H9 (cell line): ENCODE measurements around the gene SMIM26. TPM values are rescaled to one million over a fixed set of nuclear protein-coding genes. Genes with fewer than 3 reads are reported as not detected.

ENCODE experiments used
- DNase-seq: peaks from one replicate; pipeline ENCODE4 v3.0.0-alpha.2; 2017
- H2AFZ ChIP-seq: one replicate; pipeline ENCODE4 v1.6.1; 2013; ENCODE audit warnings: mild to moderate bottlenecking, low read length, control low read depth, moderate library complexity
- H2AK5ac ChIP-seq: 2 replicates; pipeline ENCODE4 v1.6.1; 2013; ENCODE audit warnings: low read length, control low read depth, mixed read lengths; ENCODE audit not compliant: insufficient read length
- H2BK120ac ChIP-seq: one replicate; pipeline ENCODE4 v1.6.1; 2013; ENCODE audit warnings: low read depth, mild to moderate bottlenecking, low read length, control low read depth, inconsistent platforms; ENCODE audit not compliant: poor library complexity, severe bottlenecking
- H2BK12ac ChIP-seq: 2 replicates; pipeline ENCODE4 v1.6.1; 2013; ENCODE audit warnings: low read length, control low read depth, mixed read lengths, low read depth; ENCODE audit not compliant: insufficient read length
- H2BK15ac ChIP-seq: 2 replicates; pipeline ENCODE4 v1.6.1; 2013; ENCODE audit warnings: low read depth, low read length, control low read depth
- H2BK20ac ChIP-seq: one replicate; pipeline ENCODE4 v1.6.1; 2013; ENCODE audit warnings: low read depth, mild to moderate bottlenecking, low read length, control low read depth, inconsistent platforms; ENCODE audit not compliant: poor library complexity, severe bottlenecking
- H2BK5ac ChIP-seq: 2 replicates; pipeline ENCODE4 v1.6.1; 2013; ENCODE audit warnings: low read length, control low read depth, mixed read lengths; ENCODE audit not compliant: insufficient read length
- H3K14ac ChIP-seq: 2 replicates; pipeline ENCODE4 v1.6.1; 2013; ENCODE audit warnings: low read length, control low read depth; ENCODE audit not compliant: insufficient read depth
- H3K18ac ChIP-seq: 2 replicates; pipeline ENCODE4 v1.6.1; 2013; ENCODE audit warnings: low read depth, mild to moderate bottlenecking, mixed read lengths, low read length, control low read depth; ENCODE audit not compliant: insufficient read length
- H3K23ac ChIP-seq: 2 replicates; pipeline ENCODE4 v1.6.1; 2013; ENCODE audit warnings: low read length, control low read depth, mixed read lengths, low read depth; ENCODE audit not compliant: insufficient read length
- H3K23me2 ChIP-seq: 2 replicates; pipeline ENCODE4 v1.6.1; 2013; ENCODE audit warnings: low read depth, mild to moderate bottlenecking, mixed read lengths, low read length, control low read depth; ENCODE audit not compliant: insufficient read length, poor library complexity, severe bottlenecking
- H3K27ac ChIP-seq: 2 replicates; pipeline ENCODE4 v1.5.1; 2013; ENCODE audit warnings: low read length, control low read depth, mixed read lengths, low read depth; ENCODE audit not compliant: insufficient read length
- H3K27me3 ChIP-seq: 2 replicates; pipeline ENCODE4 v1.6.1; 2013; ENCODE audit warnings: low read length, control low read depth, inconsistent platforms; ENCODE audit not compliant: insufficient read depth
- H3K4ac ChIP-seq: 2 replicates; pipeline ENCODE4 v1.6.1; 2013; ENCODE audit warnings: low read depth, mild to moderate bottlenecking, control low read depth, inconsistent platforms, low read length, moderate library complexity
- H3K4me1 ChIP-seq: 2 replicates; pipeline ENCODE4 v1.6.1; 2013; ENCODE audit warnings: low read length, control low read depth, inconsistent platforms; ENCODE audit not compliant: insufficient read depth
- H3K4me2 ChIP-seq: 2 replicates; pipeline ENCODE4 v1.6.1; 2013; ENCODE audit warnings: low read length, control low read depth, mixed read lengths; ENCODE audit not compliant: insufficient read length, insufficient read depth
- H3K56ac ChIP-seq: 2 replicates; pipeline ENCODE4 v1.6.1; 2013; ENCODE audit warnings: low read depth, mild to moderate bottlenecking, mixed read lengths, low read length, control low read depth; ENCODE audit not compliant: insufficient read length
- H3K79me1 ChIP-seq: 2 replicates; pipeline ENCODE4 v1.6.1; 2013; ENCODE audit warnings: low read depth, mild to moderate bottlenecking, moderate library complexity, low read length, control low read depth, inconsistent platforms; ENCODE audit not compliant: insufficient read depth, poor library complexity, severe bottlenecking
- H3K79me2 ChIP-seq: 2 replicates; pipeline ENCODE4 v1.6.1; 2013; ENCODE audit warnings: low read length, control low read depth, inconsistent platforms; ENCODE audit not compliant: insufficient read depth
- H3K9ac ChIP-seq: 2 replicates; pipeline ENCODE4 v1.6.1; 2013; ENCODE audit warnings: low read length, control low read depth, mixed read lengths; ENCODE audit not compliant: insufficient read length; ENCODE audit errors: extremely low read depth
- H3K9me3 ChIP-seq: one replicate; pipeline ENCODE4 v1.6.1; 2013; ENCODE audit warnings: low read depth, low read length, inconsistent platforms; ENCODE audit not compliant: control insufficient read depth
- H3T11ph ChIP-seq: one replicate; pipeline ENCODE4 v1.6.1; 2013; ENCODE audit warnings: mild to moderate bottlenecking, low read length, control low read depth, inconsistent platforms
- H4K20me1 ChIP-seq: one replicate; pipeline ENCODE4 v1.6.1; 2013; ENCODE audit not compliant: control insufficient read depth, insufficient read length, insufficient read depth
- H4K5ac ChIP-seq: 2 replicates; pipeline ENCODE4 v1.6.1; 2013; ENCODE audit warnings: low read depth, mild to moderate bottlenecking, mixed read lengths, low read length, control low read depth; ENCODE audit not compliant: insufficient read length
- H4K8ac ChIP-seq: replicated peaks from 2 replicates; pipeline ENCODE4 v1.6.1; 2013; ENCODE audit warnings: low read length, control low read depth, mixed read lengths, low read depth; ENCODE audit not compliant: insufficient read length
- H4K91ac ChIP-seq: 2 replicates; pipeline ENCODE4 v1.6.1; 2013; ENCODE audit warnings: low read depth, mild to moderate bottlenecking, moderate library complexity, mixed read lengths, low read length, control low read depth; ENCODE audit not compliant: insufficient read length
- H3K27ac Mint-ChIP-seq, 3 experiments: 2 replicates in 2 of 3; 3 replicates in 1 of 3; pipeline ENCODE4 v1.8.0; 2020 to 2021; ENCODE audit warnings: mixed read lengths in 3 of 3, mild to moderate bottlenecking in 1 of 3, moderate library complexity in 1 of 3
- H3K27me3 Mint-ChIP-seq: 2 replicates; pipeline ENCODE4 v1.8.0; 2021; ENCODE audit warnings: low read depth, mild to moderate bottlenecking, moderate library complexity, mixed read lengths
- H3K36me3 Mint-ChIP-seq, 3 experiments: 2 replicates in 2 of 3; 3 replicates in 1 of 3; pipeline ENCODE4 v1.8.0; 2020 to 2021; ENCODE audit warnings: low read depth in 3 of 3, mixed read lengths in 3 of 3; ENCODE audit not compliant: insufficient read depth in 1 of 3
- H3K4me1 Mint-ChIP-seq, 2 experiments: 2 replicates each; pipeline ENCODE4 v1.8.0; 2020; ENCODE audit warnings: mixed read lengths in 2 of 2
- H3K4me3 Mint-ChIP-seq, 2 experiments: 2 replicates in 1 of 2; 3 replicates in 1 of 2; pipeline ENCODE4 v1.8.0; 2020 to 2021; ENCODE audit warnings: mild to moderate bottlenecking in 2 of 2, mixed read lengths in 2 of 2, moderate library complexity in 1 of 2
- H3K9me3 Mint-ChIP-seq, 2 experiments: 2 replicates in 1 of 2; 3 replicates in 1 of 2; pipeline ENCODE4 v1.8.0; 2020; ENCODE audit warnings: mild to moderate bottlenecking in 2 of 2, mixed read lengths in 2 of 2, moderate library complexity in 1 of 2
- WGBS: extraction: QIAGEN DNeasy Blood & Tissue Kit; methylation state at CpG from one replicate; pipeline ENCODE4 v1.1.7; 2013; ENCODE audit warnings: missing lambda C conversion rate, low lambda C conversion rate, mixed read lengths; ENCODE audit not compliant: insufficient read length; ENCODE audit errors: extremely low coverage; 5-methylcytosine and 5-hydroxymethylcytosine counted together
- total RNA-seq: library from RNA; stranded (reverse); gene quantifications from 2 replicates; pipeline ENCODE4 v1.2.1, GENCODE V29; 2021
- TF ChIP-seq, protein P1 (sequence below): fragments of 200-600 bp; sonication (generic); conservative IDR thresholded peaks from 3 replicates; pipeline ENCODE4 v1.8.0; 2021; ENCODE audit warnings: antibody characterized with exemption, mild to moderate bottlenecking

Gene SMIM26
- total RNA-seq, 1 experiment from 2014 or later, result 75.9 TPM

DNA sequence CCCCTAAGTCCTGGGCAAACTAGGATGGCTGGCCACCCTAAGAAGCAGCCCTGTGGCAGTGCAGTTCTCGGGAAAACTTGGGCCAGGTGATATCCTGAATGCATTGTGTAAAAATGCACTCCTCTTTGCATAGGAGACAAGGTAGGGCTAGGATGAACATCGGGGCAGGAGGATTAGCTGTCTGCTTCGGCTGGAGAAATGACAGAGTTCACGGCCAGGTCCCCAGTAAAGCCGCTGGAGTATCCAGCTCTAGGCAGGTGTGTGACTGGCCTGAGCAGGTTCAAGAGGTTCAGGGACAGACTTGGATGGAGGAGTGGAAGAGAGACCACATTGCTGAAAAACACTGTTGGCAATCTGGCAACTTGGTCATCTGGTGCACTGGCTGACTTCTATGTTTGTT is 47.0 kb downstream of the SMIM26 start:
- WGBS, result no CpG with 5 or more reads among the region's 5 CpGs
- H3K18ac ChIP-seq, result no peak overlapping the region
- peaks cover 4 to 10% (median 7%) of the 10 kb centered on the region in 3 experiments; a peak in 5 of 7 replicates for H3K36me3 Mint-ChIP-seq
- no peak overlapping the region for H3K56ac ChIP-seq
- no peak overlapping the region for H2BK20ac ChIP-seq
- no peak overlapping the region for H2BK120ac ChIP-seq
- no peaks in the 10 kb centered on the region for H3K9me3 ChIP-seq
- TF ChIP-seq, protein P1, sequence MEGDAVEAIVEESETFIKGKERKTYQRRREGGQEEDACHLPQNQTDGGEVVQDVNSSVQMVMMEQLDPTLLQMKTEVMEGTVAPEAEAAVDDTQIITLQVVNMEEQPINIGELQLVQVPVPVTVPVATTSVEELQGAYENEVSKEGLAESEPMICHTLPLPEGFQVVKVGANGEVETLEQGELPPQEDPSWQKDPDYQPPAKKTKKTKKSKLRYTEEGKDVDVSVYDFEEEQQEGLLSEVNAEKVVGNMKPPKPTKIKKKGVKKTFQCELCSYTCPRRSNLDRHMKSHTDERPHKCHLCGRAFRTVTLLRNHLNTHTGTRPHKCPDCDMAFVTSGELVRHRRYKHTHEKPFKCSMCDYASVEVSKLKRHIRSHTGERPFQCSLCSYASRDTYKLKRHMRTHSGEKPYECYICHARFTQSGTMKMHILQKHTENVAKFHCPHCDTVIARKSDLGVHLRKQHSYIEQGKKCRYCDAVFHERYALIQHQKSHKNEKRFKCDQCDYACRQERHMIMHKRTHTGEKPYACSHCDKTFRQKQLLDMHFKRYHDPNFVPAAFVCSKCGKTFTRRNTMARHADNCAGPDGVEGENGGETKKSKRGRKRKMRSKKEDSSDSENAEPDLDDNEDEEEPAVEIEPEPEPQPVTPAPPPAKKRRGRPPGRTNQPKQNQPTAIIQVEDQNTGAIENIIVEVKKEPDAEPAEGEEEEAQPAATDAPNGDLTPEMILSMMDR, result no peak
- no peak overlapping the region for H2AK5ac ChIP-seq
- no peaks in the 10 kb centered on the region; the same call in 1 of the 2 replicates for H3K27me3 ChIP-seq
- H4K8ac ChIP-seq, result no peak overlapping the region
- no peaks in the 10 kb centered on the region for H3K9me3 Mint-ChIP-seq
- no peak overlapping the region for H3K14ac ChIP-seq
- no peak for DNase-seq
- no peak overlapping the region for H2AFZ ChIP-seq
- 0 out of 2 replicates have a peak, but pooled peaks cover 2% of the 10 kb centered on the region for H3K4me1 ChIP-seq
- H3K4me2 ChIP-seq, result no peak overlapping the region
- no peak overlapping the region for H4K91ac ChIP-seq
- H3K4ac ChIP-seq, result no peak overlapping the region
- H2BK5ac ChIP-seq, result no peak overlapping the region
- H3K4me3 Mint-ChIP-seq, result no peak overlapping the region
- H3K27ac Mint-ChIP-seq, result peak overlapping the region in 1 of 3 experiments; percentile 42; a peak in 2 of 7 replicates
- H3K4me1 Mint-ChIP-seq, result peaks cover 3 to 10% of the 10 kb centered on the region in 2 experiments
- no peak overlapping the region for H3T11ph ChIP-seq
- H3K79me2 ChIP-seq, result no peaks in the 10 kb centered on the region
- H3K23ac ChIP-seq, result no peak overlapping the region
- no peaks in the 10 kb centered on the region; the same call in 1 of the 2 replicates for H3K27me3 Mint-ChIP-seq
- no peaks in the 10 kb centered on the region for H3K79me1 ChIP-seq
- no peaks in the 10 kb centered on the region for H4K20me1 ChIP-seq
- no peak overlapping the region for H3K9ac ChIP-seq
- no peak overlapping the region for H2BK12ac ChIP-seq
- no peak overlapping the region for H2BK15ac ChIP-seq
- no peaks in the 10 kb centered on the region for H3K23me2 ChIP-seq
- no peak overlapping the region for H4K5ac ChIP-seq
- no peak overlapping the region for H3K27ac ChIP-seq
